ENCODE measurements around the gene BEST2.
A peak's percentile ranks its signal among the peaks of the same experiment; 100 is the strongest.

BEST2 gene

GRCh38 chr19:12801466-12802266 is 50.1 kb downstream of the BEST2 start, which contains the start of the genes PRDX2 and THSD8:
PRDX2 (minus strand) TSS chr19:12801800; CDS start chr19:12801261, 539 bp downstream.
THSD8 (plus strand) TSS chr19:12802069; CDS start chr19:12802072, 3 bp downstream.
- peak; percentile 80 for DNase-seq

DNA sequence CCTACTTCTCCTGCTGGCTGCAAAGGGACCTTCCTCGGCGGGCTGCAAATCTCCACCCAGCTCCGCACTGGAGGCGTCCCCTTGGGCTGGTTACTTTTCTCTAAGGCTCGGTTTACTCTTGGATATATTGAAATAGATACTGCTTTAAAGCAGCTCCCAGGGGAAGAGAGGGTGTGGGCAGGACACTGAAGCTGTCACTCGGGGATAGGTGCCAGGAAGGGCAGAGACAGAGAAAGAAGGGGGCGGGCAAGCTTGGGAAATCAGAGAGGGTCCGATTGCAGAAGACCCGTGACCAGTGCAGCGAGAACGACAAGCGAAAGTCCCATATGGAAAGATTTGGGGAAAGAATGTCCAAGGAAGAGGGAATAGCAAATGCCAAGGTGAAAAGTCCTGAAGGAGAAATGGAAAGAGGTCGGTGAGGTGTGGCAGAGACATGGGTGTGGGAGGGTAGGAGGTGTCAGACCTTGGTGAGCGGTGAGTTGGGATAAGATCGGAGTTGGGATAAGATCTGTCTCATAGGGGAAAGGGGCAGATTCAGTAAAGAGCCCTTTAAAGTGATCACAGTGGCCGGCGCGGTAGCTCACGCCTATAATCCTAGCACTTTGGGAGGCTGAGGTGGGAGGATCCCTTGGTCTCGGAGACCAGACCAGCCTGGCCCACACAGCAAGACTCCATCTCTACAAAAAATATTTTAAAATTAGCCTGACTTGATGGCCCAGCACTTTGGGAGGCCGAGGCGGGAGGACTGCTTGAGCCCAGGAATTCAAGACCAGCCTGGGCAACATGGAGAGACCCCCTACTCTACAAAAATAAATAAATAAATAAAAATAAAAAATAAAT is 50.9 kb downstream of the BEST2 start:
- DNase-seq = no peak

- DNase-seq = no peak
Measured at GRCh38 chr19:12804051-12804450, 52.5 kb downstream of the BEST2 start.

DNA sequence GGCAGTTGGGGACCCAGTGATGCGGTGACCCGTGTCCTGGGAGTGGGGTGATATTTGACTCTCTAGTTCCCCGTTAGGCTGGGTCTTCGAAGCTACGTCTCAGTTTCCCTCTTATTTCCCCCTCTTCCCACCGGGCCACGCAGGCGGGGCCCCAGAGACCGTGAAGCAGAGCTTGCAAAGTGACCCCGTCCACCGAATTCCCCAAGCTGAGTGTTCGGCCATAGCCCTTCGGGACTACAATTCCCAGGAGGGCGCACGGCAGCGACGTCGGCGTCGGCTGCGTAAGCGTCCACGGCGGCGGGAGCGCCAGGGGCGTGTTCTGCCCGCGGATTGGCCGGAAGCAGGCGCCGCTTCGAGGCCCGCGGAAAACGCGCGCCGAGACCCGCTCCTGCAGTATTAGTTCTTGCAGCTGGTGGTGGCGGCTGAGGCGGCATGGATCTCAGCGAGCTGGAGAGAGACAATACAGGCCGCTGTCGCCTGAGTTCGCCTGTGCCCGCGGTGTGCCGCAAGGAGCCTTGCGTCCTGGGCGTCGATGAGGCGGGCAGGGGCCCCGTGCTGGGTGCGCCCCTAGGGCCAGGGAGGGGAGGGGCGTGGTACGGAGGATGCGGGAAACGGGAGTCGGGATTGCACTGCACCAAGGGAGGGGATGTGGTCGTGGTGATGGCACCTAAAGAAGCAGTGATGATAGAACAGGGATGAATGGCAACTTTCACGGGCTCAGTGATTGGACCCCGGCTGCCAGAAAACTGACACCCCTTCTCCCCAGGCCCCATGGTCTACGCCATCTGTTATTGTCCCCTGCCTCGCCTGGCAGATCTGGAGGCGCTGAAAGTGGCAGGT is 54.9 kb downstream of the BEST2 start, which contains the start of gene RNASEH2A:
Gene RNASEH2A (plus strand): TSS at position 343 of the 840 bp plus-strand sequence. CDS start 90 bp downstream, at position 433.
- DNase-seq = peak; percentile 90
